ENCODE measurements around the gene GSTO2. TPM values are rescaled to one million over a fixed set of nuclear protein-coding genes. Genes with fewer than 3 reads are reported as not detected.

GSTO2 gene
- total and polyA plus RNA-seq, 10 of the 15 experiments (the other 5 are each of a cell fraction or from before 2014, with no cell fraction given), result 0.16 to 0.86 (median 0.46) TPM

DNA sequence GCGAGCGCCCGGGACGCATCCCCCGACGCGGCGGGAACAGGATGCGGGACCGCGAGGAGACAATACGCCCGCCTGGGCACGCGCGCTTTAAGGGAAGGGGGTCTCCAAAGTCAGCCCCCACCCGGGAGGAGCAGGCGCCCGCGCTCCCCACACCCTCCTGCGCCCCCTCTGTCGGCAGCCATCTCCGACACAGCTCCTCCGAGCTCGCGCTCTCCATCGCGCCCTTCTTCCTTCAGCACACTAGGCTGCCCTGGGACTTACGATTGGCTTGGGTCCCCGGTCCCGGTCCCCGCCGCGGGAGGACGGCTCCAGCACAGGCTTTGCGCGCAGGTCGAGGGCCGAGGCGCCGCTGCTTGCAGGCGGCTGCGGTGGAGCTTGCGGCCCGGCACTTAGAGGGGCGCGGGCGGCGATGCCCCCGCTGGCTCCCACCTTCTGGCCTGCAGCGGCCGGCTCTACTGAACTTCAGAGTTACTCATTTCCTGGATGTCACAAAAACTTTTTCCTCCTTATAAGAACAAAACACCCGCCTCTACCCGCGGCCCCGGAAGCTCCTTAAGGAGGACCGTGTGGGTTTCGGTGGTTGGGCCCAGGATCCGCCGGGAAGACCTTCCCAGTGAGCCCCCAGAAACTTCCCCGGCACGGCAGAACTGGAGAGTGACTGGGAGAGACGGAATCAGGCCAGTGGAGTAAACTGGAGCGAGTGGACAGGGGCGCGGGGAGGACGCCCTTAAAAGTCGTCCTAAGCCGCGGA is 69.2 kb downstream of the GSTO2 start, which contains the start of gene ITPRIP (continued):
- TF ChIP-seq, protein P1, sequence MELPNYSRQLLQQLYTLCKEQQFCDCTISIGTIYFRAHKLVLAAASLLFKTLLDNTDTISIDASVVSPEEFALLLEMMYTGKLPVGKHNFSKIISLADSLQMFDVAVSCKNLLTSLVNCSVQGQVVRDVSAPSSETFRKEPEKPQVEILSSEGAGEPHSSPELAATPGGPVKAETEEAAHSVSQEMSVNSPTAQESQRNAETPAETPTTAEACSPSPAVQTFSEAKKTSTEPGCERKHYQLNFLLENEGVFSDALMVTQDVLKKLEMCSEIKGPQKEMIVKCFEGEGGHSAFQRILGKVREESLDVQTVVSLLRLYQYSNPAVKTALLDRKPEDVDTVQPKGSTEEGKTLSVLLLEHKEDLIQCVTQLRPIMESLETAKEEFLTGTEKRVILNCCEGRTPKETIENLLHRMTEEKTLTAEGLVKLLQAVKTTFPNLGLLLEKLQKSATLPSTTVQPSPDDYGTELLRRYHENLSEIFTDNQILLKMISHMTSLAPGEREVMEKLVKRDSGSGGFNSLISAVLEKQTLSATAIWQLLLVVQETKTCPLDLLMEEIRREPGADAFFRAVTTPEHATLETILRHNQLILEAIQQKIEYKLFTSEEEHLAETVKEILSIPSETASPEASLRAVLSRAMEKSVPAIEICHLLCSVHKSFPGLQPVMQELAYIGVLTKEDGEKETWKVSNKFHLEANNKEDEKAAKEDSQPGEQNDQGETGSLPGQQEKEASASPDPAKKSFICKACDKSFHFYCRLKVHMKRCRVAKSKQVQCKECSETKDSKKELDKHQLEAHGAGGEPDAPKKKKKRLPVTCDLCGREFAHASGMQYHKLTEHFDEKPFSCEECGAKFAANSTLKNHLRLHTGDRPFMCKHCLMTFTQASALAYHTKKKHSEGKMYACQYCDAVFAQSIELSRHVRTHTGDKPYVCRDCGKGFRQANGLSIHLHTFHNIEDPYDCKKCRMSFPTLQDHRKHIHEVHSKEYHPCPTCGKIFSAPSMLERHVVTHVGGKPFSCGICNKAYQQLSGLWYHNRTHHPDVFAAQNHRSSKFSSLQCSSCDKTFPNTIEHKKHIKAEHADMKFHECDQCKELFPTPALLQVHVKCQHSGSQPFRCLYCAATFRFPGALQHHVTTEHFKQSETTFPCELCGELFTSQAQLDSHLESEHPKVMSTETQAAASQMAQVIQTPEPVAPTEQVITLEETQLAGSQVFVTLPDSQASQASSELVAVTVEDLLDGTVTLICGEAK (IDR thresholded peaks at IDR 0.05; ENCODE audit: borderline replicate concordance), result peak; percentile 53; the same call in 1 of the 2 replicates
- TF ChIP-seq CHD1 (IDR thresholded peaks at IDR 0.05; ENCODE audit: low read depth, low read length) (no peak), BHLHE40 (IDR thresholded peaks at IDR 0.05; ENCODE audit: borderline replicate concordance in 1 of 2, low read depth in 2 of 2, low read length in 1 of 2) (no peak; a peak in 1 of 4 replicates), NR2C2 (IDR thresholded peaks at IDR 0.05; ENCODE audit: borderline replicate concordance, control insufficient read depth, insufficient read length, low read depth) (no peak), ZZZ3 (IDR thresholded peaks at IDR 0.05; ENCODE audit: control insufficient read depth, insufficient read length, low read depth) (no peak), HDAC2 (IDR thresholded peaks at IDR 0.05) (no peak), NR2F1 (conservative IDR thresholded peaks at IDR 0.05) (peak; percentile 66), EED (IDR thresholded peaks at IDR 0.05; ENCODE audit: low read depth) (no peak; the same call in 1 of the 2 replicates), NBN (IDR thresholded peaks at IDR 0.05) (peak; percentile 88), MXI1 (IDR thresholded peaks at IDR 0.05; ENCODE audit: low read depth, low read length) (no peak), TCF7 (IDR thresholded peaks at IDR 0.05; ENCODE audit: borderline replicate concordance) (no peak), HCFC1 (IDR thresholded peaks at IDR 0.05; ENCODE audit: low read length) (no peak), FOS (IDR thresholded peaks at IDR 0.05; ENCODE audit: borderline replicate concordance, extremely low read depth, insufficient read length) (no peak), MEF2A (IDR thresholded peaks at IDR 0.05; ENCODE audit: insufficient read depth, low read depth, low read length) (no peak), SIN3A (IDR thresholded peaks at IDR 0.05; ENCODE audit: low read depth, low read length) (no peak), EZH2 (IDR thresholded peaks at IDR 0.05; ENCODE audit: borderline replicate concordance, control insufficient read depth, low read depth, low read length) (no peak), ZBED1 (IDR thresholded peaks at IDR 0.05; ENCODE audit: borderline replicate concordance) (no peak), BACH1 (IDR thresholded peaks at IDR 0.05; ENCODE audit: borderline replicate concordance) (peak; percentile 60; the same call in 1 of the 2 replicates), IRF4 (IDR thresholded peaks at IDR 0.05; ENCODE audit: low read depth, low read length) (no peak)
- TF ChIP-seq, protein P2, sequence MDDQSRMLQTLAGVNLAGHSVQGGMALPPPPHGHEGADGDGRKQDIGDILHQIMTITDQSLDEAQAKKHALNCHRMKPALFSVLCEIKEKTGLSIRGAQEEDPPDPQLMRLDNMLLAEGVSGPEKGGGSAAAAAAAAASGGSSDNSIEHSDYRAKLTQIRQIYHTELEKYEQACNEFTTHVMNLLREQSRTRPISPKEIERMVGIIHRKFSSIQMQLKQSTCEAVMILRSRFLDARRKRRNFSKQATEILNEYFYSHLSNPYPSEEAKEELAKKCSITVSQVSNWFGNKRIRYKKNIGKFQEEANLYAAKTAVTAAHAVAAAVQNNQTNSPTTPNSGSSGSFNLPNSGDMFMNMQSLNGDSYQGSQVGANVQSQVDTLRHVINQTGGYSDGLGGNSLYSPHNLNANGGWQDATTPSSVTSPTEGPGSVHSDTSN (IDR thresholded peaks at IDR 0.05; ENCODE audit: insufficient replicate concordance, low read depth, low read length), result no peak
- TF ChIP-seq, protein P3, sequence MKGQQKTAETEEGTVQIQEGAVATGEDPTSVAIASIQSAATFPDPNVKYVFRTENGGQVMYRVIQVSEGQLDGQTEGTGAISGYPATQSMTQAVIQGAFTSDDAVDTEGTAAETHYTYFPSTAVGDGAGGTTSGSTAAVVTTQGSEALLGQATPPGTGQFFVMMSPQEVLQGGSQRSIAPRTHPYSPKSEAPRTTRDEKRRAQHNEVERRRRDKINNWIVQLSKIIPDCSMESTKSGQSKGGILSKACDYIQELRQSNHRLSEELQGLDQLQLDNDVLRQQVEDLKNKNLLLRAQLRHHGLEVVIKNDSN (IDR thresholded peaks at IDR 0.05; ENCODE audit: borderline replicate concordance, extremely low read length, insufficient read depth, low read depth, low read length), result no peak
- TF ChIP-seq, protein P4, sequence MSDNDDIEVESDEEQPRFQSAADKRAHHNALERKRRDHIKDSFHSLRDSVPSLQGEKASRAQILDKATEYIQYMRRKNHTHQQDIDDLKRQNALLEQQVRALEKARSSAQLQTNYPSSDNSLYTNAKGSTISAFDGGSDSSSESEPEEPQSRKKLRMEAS (IDR thresholded peaks at IDR 0.05; ENCODE audit: low read depth, low read length), result no peak
- TF ChIP-seq, protein P5, sequence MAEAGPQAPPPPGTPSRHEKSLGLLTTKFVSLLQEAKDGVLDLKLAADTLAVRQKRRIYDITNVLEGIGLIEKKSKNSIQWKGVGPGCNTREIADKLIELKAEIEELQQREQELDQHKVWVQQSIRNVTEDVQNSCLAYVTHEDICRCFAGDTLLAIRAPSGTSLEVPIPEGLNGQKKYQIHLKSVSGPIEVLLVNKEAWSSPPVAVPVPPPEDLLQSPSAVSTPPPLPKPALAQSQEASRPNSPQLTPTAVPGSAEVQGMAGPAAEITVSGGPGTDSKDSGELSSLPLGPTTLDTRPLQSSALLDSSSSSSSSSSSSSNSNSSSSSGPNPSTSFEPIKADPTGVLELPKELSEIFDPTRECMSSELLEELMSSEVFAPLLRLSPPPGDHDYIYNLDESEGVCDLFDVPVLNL (IDR thresholded peaks at IDR 0.05; ENCODE audit: low read depth, low read length), result no peak

Data from GM12878 (cell line).